Omental fat pad (tissue), 4 donors: ENCODE measurements around the gene HTR3A. TPM values are rescaled to one million over a fixed set of nuclear protein-coding genes. Genes with fewer than 3 reads are reported as not detected.
"Not testable (repeated sequence)": the region's sequence is repeated elsewhere in the genome, so short reads cannot be mapped to it uniquely, and the experiment has no call there.

Experiments
- ATAC-seq: fragments of 150-250 bp; one replicate; pipeline ENCODE4 v1.9.1; 2016; ENCODE audit warnings: mild to moderate bottlenecking, moderate library complexity; ENCODE audit not compliant: low FRiP score
- DNase-seq: peaks from one replicate; pipeline ENCODE4 v3.0.0-alpha.2; 2019; ENCODE audit warnings: low spot score
- total RNA-seq, 4 donors: library from RNA; depleted of rRNA; stranded (reverse); fragments of >200 nt; gene quantifications; one replicate each; pipeline ENCODE4 v1.1.0, GENCODE V29; 2016
- TF ChIP-seq, protein P1 (sequence below), 3 donors: fragments of 450-650 bp; IDR thresholded peaks; one replicate each; pipeline ENCODE4 v1.5.1; 2016 to 2017; ENCODE audit warnings: antibody characterized with exemption in 3 of 3, mild to moderate bottlenecking in 3 of 3, moderate library complexity in 2 of 3

HTR3A gene
- total RNA-seq, 4 donors from 2014 or later = 0.88 TPM; not detected in 3

DNA sequence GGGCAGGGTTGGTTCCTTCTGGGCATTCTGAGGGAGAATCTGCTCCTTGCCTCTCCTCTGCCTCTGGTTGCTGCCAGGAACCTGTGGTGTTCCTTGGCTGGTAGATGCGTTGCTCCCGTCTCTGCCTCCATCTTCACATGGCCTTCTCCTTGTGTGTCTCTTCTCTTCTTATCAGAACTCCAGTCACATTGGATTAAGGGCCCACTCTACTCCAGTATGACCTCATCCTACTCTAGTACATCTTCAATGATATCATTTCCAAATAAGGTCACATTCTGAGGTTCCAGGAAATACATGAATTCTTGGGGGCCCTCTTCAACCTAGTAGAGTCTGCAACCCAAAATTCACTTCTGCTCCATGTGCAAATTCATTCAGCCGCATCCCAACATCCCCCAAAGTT is 37.0 kb upstream of the HTR3A start:
- TF ChIP-seq, protein P1, sequence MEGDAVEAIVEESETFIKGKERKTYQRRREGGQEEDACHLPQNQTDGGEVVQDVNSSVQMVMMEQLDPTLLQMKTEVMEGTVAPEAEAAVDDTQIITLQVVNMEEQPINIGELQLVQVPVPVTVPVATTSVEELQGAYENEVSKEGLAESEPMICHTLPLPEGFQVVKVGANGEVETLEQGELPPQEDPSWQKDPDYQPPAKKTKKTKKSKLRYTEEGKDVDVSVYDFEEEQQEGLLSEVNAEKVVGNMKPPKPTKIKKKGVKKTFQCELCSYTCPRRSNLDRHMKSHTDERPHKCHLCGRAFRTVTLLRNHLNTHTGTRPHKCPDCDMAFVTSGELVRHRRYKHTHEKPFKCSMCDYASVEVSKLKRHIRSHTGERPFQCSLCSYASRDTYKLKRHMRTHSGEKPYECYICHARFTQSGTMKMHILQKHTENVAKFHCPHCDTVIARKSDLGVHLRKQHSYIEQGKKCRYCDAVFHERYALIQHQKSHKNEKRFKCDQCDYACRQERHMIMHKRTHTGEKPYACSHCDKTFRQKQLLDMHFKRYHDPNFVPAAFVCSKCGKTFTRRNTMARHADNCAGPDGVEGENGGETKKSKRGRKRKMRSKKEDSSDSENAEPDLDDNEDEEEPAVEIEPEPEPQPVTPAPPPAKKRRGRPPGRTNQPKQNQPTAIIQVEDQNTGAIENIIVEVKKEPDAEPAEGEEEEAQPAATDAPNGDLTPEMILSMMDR (IDR thresholded peaks at IDR 0.05) = no peak
- ATAC-seq = no peak
- DNase-seq = no peak

- no peak for ATAC-seq
- TF ChIP-seq, protein P1 (IDR thresholded peaks at IDR 0.05) = no peak
- no peak for DNase-seq
Observed at GRCh38 chr11:113942256-113942655, 32.7 kb upstream of the HTR3A start.

- ATAC-seq, DNase-seq: not testable (repeated sequence)
Observed at GRCh38 chr11:113946162-113946561, 28.7 kb upstream of the HTR3A start.

DNA sequence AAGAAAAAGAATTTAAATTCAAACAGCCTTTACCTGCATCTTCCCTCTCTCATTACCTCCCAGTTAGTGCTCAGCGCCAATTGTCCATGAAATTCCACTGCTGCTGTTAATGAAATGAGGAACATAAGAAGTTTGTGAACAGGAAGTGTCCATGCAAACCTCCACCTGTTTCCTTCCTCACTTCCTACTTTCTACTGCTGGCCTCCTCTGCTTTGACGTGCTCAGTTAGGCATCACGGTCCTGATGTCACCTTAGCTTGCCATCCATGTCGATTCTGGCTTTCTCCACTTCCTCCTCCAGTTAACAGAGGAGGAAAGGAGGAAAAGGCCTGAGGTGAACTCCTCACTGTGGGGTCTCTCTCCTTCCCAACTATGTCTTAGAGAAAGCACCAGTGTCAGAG is 26.9 kb upstream of the HTR3A start:
- DNase-seq = no peak
- no peak for ATAC-seq

GRCh38 chr11:113949891-113950290 is 25.0 kb upstream of the HTR3A start:
- TF ChIP-seq, protein P1 (IDR thresholded peaks at IDR 0.05) = no peak
- ATAC-seq (no peak), DNase-seq (no peak)

More for the DNA sequence above, 26.9 kb upstream of the HTR3A start:
- TF ChIP-seq, protein P1 (IDR thresholded peaks at IDR 0.05) = no peak

DNA sequence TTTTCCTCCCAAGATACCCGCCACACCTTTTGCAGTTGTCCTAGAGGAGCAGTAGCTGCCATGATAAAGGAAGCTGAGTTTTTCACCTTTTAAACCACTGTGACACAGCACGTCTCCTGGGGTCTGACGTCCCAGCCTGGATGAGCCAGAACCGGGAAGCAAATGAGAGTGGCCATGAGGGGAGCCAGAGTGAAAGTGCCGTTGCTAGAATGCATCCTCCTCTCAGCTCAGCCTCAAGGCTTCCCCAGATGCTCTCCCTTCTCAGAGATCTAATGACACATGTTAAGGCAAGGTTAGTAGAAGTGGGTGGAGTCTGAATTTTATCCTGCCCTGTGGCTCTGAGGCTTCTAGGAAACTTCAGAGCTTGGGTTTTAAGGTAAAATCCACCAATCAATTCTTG is 23.4 kb upstream of the HTR3A start:
- DNase-seq = no peak
- no peak for ATAC-seq
- TF ChIP-seq, protein P1 (IDR thresholded peaks at IDR 0.05) = no peak

DNA sequence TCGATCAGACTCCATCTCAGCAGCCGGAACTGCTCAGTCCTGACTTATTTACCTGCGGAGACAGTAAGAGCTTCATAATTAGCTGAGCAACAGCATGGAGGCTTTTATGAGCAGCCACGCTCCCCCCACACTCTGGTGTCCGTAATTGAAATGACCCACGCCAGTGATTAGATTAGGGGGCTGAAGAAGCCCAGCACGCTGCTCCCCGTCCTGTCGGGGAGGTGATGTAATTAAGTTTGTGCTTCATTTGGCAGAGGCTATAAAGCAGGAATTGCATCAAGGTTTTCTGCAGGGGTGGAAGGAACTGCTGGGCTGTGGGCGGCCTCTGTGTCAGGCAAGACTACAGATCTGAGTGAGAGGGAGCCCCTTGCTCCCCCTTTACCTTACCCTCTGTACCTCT is 22.8 kb upstream of the HTR3A start:
- ATAC-seq (no peak), DNase-seq (no peak)
- TF ChIP-seq, protein P1 (IDR thresholded peaks at IDR 0.05) = no peak

DNA sequence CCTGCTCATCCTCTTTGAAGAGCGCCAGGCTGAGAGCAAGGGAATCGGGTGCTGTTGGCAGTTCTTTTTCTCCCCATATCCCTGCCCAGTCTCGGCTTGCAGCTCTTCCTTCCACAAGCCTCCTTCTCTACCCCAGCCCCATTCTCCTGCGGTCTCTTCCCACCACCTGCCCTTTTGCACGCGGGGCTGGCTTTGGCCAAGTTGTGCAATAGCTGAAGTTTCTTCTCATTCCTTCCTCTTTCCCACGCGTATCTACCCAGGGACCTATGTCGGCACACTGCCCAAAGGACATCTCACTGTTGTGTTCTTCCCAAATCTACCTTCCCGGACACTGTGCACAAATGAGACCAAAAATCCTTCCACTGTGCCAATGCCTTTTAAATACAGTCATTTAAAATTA is 22.3 kb upstream of the HTR3A start:
- ATAC-seq = no peak
- DNase-seq = no peak
- TF ChIP-seq, protein P1 (IDR thresholded peaks at IDR 0.05) = no peak
